GM19468 (cell line): ENCODE data around the gene PPP2R2D.
A peak's percentile ranks its signal among the peaks of the same experiment; 100 is the strongest.

Experiments
- ATAC-seq: cut with Tn5 transposase; IDR thresholded peaks from one replicate; pipeline ENCODE4 v1.9.1; 2021; ENCODE audit warnings: mild to moderate bottlenecking, moderate library complexity, moderate number of reproducible peaks; ENCODE audit not compliant: unreplicated experiment; ENCODE audit errors: extremely low read depth

PPP2R2D gene

DNA sequence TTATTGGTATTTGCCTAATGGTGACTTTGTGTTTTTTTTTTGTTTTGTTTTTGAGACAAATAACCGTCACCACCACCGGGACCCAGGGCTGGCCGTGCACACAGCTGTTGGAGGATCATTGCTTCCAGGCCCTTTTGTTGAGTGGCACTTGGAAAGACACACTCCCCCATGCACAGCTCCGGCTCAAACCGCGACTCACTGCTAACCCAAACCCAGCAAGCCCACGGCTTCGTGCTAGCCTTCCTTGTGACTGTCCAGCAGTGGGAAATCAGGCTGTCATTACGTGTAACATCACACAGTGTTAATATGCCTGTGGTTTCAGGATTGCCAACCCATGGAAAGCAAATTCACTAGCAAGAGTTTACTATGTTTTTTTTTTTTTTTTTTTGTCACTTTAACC, 63.5 kb downstream of the PPP2R2D start:
- ATAC-seq = no peak

DNA sequence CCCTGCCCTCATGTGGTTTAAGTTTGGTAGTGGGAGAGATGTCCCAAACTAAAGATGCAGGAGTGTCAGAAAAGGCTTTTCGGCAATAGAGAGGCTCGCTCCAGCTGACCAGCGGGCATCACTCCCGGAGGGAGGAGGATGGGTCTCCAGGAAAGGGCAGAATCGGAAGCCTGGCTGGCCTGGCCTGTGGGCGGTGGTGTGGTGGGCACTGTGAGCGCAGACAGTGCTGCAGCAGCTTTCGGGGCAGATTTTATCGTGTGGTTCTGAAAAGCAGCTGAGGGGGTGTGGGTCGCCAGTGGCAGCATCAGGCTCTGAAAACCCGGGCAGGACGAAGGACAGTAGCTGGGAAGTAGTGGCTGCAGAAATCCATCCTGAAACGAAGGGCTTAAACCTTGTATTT, 68.1 kb downstream of the PPP2R2D start:
- no peak for ATAC-seq

DNA sequence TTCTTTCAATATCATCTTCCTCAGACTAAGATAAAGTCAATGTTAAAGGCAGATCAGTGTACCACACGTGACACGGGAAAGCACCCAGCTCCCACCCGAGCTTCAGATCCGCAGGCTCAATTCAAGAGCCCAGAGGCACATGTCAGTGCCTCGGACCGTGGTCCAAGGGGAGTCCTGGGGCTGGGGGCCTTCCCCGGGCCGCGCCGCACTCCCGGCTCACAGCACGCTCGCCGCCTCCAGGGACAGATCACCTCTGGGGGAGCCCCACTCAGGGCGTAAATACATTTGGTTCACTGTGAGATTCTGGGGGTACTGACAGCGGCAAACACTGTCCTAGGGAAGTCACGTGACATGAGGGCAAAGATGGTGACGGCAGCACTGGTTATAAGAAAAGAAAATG, 70.1 kb downstream of the PPP2R2D start:
- ATAC-seq = no peak

DNA sequence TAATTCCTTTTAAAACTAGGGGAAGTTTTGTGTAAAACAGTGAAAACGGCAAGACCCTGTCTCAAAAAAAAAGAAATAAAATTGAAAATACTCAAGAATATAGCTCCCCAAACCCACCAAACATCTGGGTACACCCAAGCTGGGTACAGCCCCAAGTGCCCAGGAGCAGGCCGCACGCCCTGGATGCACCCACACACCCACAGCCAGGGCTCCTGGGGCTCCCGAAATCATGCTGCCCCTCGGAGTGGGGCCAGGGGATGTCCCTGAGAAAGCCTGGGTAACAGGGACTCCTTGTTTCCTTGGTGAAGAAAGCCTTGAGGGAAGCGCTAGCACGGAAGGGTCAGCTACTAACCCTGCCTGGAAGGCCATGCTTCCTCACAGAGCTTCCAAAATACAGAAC, 70.8 kb downstream of the PPP2R2D start:
- ATAC-seq = no peak

DNA sequence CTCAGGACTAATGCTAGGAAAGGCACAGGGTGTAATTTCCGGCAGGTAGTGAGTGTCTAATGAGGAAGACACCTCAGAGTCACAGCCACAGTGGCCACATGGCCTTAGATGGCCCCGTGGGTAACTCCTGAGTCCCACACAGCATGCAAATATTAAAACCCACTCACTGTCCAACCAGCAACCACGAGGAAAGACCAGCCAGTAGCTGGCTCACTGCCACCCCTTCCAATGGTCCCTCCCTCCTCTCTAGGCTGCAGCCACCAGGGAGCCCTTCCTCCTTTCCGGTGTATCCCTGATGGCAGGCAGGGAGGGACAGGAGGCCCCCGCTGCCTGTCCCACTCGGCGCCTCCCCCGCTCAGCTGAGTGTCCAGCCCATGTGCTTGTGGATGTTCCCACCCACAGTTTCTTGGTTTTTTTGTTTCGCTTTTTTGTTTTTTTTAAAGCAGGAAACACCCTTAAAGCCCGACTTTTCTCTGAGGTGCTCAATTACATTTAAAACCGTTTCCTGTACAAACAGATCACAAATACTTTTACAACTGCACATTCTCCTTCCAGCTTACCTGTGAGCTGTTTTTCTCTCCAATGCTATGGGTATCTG, 71.8 kb downstream of the PPP2R2D start:
- no peak for ATAC-seq

DNA sequence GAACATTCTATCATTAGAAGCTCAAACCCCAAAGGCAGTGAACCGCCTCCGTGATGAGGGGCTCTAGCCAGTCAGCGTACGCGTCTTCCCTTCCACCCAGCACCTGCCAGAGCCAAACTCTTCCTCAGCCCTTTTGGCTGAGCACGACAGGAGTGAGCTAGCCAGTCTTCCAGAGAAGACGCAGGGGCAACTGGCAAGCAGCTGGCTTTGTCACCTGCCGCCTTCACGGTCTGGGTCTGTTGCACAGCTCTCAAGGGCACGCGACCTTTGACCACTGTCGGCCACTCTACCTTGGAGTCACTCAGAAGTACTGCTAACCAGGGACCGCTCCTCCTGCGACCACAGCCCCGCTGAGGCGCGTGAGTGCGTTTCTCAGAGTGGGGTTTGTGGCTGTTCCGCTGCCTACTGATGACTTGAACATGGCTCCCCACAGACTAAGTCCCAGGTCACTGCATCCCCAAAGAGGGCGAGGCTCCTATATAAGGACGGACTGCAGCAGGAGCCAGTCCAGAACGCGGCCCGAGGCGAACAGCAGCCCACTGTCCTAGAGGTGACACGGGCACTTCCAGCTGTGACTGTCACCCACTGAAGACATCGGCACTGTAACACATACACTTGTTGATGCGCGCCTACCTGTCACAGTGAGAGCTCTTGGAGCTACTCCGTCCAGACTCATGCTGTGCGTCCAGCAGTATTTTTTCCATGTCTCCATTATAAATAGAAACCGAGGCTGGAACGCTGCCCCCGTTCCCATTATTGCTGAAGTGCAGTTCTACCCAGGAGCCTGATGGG, 72.5 kb downstream of the PPP2R2D start:
- no peak for ATAC-seq

DNA sequence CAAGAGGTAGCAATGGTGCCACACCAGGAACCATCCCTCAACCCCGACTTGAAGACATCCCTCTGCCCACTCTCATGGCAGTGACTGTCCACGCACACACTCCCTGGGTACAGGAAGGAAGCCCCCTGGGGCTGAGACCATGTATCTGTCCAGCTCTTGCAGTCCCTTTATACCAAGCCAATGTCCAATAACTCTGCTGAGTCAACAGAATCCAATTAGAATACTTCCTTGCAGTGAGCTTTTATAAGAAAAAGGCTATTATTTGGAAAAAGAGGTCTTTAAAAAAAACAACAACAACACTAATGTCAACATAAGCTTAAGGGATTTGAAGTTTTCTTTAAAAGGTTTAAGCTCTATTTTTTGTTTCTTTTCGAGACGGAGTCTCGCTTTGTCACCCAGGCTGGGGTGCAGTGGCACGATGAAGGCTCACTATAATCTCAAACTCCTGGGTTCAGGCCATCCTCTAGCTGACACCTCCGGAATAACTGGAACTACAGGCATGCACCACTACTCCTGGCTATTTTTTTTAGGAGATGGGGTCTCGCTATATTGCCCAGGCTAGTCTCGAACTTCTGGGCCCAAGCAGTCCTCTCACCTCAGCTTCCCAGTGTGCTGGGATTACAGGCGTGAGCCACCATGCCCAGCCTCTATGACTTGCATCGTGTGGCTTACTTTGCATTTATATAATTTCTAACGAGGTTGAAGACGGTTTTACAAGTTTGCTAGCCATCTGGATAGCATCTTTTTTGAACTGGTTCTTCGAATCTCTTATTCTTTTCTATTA, 73.4 kb downstream of the PPP2R2D start:
- ATAC-seq = no peak

DNA sequence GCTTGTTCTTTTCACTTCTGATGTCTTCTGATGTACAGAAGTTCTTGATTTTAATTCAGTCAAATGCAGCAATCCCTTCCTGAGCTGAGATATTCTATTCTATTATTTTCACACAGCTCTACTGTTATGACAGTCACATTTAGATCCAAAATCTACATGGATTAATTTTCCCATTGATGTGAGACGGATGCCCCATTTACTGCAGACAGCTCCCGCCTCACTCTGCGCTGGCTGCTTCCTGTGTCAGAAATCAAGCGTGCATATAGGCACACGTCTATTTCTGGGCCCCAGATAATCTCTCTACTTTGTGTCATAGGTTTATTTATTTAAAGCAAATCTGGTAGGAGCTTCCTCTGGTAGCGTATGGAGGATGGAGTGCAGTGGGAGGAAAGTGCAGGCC, 74.2 kb downstream of the PPP2R2D start:
- ATAC-seq = no peak

DNA sequence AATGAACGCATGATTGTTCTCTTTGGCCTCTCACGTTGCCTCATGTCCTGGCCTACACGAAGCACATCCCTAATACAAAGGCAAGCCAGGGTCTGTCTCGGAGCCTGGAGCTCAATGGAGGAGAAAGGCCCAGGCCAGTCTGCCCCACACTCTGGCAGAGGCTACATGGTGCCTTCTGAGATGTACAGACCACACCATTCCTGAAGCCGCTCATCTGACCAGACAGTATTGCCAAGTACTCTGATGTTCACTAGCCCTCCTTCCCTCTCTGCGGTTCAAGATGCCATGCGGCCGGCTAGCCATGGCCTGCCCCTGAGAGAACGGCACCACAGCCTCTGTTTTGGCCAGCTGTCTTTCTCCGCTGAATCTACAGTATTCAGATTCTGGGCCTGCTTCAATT, 75.0 kb downstream of the PPP2R2D start:
- no peak for ATAC-seq

DNA sequence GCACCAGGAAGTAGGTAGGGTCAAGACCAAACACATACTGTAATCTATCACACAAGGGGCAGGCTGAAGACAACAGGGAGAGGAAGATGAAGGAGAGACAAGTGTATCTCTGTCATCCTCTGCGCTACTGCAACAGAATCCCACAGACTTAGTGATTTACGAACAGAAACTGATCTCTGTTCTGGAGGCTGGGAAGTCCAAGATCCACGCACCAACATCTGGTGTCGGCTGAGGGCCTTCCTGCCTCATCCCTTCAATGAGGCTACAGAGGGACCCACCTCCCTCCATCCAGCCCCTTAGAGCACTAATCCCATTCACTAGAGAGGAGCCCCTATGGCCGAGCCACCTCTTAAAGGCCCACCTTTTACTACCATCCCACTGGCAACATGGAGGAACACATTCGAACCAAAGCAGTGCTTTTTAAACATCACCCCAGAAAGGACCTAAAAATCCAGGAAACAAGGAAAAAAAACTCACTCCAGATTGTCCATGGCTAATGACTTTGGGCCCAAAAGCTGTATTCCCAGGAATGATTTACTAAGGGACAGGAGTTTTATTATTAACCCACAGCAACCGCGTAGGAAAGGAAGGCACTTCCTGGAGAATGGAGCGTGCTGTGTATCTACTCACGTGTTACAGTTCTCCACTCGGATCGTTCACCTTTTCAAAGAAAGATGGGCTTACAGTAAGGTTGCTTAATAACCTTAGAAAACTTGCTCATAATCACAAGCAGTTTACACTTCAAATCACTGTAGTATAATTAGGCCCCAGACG, 76.7 kb downstream of the PPP2R2D start:
- ATAC-seq = no peak

DNA sequence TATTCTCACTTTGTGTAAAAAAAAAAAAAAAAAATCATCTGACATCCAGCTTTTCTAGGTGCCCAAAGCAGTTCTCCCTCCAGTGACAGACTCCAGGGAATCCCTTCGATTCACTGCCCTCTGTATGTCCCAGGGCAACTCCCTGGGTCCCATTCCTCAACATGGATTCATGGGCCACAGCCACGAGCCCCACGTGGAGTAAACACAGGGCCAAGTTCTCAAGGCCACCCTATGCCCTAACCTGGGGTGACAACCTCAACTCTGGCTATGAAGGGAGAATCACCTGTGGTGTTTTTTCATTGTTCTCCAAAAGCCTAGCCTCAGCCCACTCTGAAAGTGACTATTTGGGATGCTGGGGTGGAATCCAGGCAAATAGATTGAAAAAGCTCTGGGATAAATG, 77.6 kb downstream of the PPP2R2D start:
- no peak for ATAC-seq

DNA sequence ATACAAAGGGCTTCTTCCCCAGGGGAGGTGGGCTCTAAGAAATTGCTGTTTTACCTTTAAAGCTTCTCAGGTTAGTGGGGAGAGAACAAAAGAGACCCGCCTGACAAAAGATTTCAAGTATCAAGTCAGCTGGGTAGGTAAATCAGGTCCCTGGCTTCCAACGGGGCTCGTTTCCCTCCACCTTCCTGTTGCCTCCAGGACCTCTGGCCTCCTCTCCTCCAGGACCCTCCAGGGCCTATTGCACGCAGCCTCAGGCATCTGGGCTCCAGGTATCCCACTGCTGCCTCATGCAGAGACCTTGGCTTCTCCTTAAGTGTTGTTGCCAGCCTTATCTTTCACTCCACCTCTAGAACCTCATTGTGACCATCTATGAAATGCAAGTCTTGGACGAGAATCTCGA, 78.0 kb downstream of the PPP2R2D start:
- ATAC-seq = no peak

DNA sequence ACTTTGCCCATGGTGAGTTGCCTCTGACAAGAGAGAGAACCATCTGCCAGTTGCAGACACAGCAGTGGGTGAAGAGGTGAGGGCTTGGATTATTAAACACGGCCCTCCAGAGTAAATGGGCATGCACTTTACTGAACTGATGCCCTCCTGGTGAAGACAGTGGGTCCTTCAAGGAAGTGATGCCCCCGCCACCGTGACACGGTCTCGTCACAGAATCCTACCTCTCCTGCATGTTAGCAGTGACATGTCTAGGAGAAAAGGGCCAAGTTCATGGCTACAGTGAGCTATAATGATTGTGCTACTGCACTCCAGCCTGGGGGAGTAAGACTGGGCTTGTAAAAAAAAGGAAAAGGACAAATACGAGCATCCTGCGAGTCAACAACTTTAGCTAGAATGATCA, 78.5 kb downstream of the PPP2R2D start:
- ATAC-seq = no peak

DNA sequence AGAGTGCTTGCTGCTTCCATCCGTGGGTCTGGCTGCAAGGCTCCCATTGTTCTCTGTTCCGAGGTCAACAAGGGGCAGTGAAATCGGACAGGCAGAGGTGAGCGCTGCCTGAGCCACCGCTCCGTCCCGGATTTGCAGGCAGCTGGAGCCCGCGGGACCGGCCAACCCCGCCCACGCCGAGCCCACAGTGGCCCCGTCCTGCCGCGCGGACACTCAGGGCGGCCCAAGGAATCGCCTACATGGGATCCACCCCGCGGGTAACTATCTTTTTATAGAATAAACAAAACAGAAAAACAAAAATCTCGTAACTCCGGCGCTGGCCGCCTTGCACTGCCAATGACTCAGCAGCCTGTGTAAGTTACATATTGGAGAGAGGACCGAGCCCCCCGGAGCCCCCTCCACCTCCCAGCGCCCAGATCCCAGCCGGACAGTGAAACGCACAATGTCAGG, 79.0 kb downstream of the PPP2R2D start:
- ATAC-seq = no peak

DNA sequence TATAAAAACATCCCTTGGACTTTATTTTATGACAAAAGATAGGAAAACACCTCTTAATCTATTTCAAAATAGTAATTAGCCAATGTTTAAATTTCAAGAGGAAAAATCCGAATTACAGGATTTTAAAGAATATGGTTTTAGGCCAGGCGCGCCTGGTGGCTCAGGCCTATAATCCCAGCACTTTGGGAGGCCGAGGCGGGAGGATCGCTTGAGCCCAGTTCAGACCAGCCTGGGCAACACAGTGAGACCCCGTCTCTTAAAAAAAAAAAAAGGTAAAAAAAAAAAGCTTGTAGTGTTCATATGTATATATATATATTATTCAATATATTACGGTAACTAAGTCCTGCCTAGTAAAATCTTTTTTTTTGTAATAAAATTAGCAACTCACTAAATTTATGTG, 79.5 kb downstream of the PPP2R2D start:
- no peak for ATAC-seq

DNA sequence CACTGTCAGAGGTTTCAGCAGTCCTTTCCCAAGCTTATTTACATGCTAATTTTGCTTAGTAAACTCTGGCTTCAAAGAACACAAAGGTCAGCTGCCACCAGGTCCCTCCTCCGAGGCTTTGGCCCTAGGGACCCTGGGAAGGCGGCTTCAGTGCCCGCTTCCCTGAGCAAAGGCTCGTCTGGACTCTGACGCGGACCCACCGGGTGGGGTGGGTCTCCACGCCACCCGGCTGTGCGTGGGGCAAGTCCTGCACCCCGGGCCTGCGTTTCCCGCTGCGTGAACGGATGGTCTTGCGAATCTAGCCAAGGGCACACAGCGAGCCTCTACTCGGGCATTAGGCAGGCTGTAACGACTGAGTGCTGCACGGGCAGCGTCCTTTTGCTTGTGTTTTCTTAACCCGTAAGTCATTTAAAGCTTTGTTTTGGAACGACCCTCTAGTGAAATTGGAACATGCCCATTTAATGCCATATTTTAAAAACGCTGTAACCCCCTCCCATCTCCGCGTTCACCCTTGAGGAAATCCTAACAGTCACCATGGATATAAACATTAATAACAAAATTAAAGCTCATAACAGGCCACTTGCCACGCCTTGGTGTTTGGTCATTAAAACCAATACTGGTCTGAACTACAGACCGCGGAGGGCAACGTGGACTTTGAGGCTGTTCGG, 80.1 kb downstream of the PPP2R2D start:
- ATAC-seq = no peak

DNA sequence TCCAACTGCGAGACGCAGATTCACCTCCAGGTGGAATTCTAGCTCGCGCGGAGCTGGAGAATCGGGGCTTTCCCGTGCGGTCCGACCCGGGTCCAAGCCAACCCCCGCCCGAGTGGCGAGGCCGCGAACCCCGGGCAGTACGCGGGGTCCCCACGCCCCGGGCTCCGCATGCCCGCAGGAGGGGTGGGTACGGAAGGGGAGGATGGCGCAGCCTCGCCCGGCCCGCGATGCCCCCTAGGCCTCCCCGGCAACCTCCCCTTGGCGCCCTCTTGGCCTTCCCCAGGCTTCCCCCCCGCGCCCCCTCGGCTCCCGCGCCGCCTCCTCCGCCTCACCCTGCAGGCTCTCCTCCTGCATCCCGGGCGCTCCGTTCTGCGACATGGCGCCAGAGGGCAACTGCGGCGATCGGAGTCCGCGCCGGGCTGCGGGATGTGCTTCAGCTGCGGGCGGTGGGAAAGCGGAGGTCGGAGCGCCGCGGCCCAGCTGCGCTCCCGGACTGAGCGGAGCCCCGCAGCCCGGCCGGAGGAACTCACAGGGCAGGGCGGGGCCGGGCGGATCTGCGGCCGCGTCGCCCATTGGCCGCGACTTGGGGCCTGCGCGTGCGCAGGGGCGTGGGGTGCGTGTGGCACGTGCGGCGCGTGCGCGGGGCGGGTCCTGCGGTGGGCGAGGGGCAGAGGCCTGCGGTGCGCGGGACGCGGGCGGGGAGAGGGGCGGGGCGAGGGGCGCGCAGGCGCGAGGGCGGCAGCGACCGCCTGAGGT, 80.8 kb downstream of the PPP2R2D start, which contains the start of gene BNIP3:
Gene BNIP3 (minus strand): TSS at position 495 of the 756 bp plus-strand sequence. CDS start 117 bp downstream, at position 378.
- peak; percentile 81 for ATAC-seq

DNA sequence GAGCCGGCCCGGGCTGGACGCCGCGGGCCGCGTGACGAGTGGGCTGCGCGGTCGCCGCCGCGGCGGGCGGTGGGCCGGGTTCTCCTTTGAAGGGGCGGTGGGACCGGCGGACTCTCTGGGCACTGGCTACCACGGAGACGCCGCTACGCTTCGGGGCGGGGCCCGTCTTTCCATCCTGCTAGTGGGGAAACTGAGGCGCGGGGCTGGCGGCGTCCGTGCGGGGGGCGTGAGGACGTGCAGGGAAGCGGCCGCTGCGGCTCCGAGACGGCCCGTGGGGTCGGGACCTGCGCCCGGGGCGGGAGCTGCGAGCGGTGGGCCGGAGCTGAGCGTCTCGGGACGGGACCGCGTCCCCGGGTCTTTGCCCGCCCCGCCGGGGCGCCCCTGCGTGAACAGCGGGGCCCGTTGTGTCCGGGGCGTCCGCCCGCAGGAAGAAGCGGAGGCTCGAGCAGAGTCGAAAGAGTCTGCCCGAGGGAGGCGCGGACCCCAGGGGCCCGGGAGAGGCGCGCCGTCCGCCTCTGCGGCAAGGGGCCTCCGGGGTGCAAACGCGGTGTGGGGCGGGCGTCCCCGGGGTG, 81.5 kb downstream of the PPP2R2D start:
- no peak for ATAC-seq

DNA sequence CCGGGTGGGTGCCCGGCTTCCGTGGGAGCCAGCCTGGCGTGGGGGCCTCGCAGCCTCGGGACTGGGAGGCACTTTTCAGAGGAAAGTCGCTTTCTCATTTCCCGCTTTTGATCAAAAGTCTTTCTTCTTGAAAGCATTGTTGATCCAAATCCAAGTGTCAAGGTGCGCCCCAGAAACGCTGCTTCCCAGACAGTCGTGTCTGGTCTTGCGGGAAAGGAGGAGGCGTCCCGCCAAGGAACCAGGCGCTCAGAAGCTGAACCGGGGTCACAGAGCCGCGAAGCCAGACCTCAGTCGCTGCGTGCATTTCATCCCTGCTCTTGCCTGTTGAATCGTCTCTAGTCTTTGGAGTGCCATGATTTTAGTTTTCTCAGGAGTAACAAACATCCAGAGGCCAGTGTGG, 82.0 kb downstream of the PPP2R2D start:
- ATAC-seq = no peak
